Fibroblast of the aortic adventitia (primary cell): ENCODE results near the gene GRM1. TPM values are rescaled to one million over a fixed set of nuclear protein-coding genes. Genes with fewer than 3 reads are reported as not detected.

Experiments used
- DNase-seq: peaks from one replicate; pipeline ENCODE4 v3.0.0-alpha.2; 2010; ENCODE audit warnings: low read depth
- H3K4me3 ChIP-seq: 2 replicates; pipeline ENCODE4 v1.5.1; 2011; ENCODE audit warnings: low read depth, mild to moderate bottlenecking, control low read depth, low read length, moderate library complexity
- CTCF ChIP-seq: IDR thresholded peaks from 2 replicates; pipeline ENCODE4 v1.5.1; 2011; ENCODE audit warnings: mild to moderate bottlenecking, low read length, control low read depth, inconsistent platforms; ENCODE audit not compliant: insufficient read depth
- total RNA-seq: library from RNA; depleted of rRNA; stranded (reverse); fragments of >200 nt; gene quantifications from 2 replicates; pipeline ENCODE4 v1.2.3, GENCODE V29; 2012; ENCODE audit warnings: low replicate concordance

GRM1 gene
- total RNA-seq, 1 donor, result 0.09 TPM

GRCh38 chr6:146339716-146340115 lies 310.9 kb downstream of the GRM1 start:
- TF ChIP-seq CTCF, result no peak
- no peak overlapping the region for H3K4me3 ChIP-seq
- peak; percentile 35 for DNase-seq

GRCh38 chr6:146341493-146342230 lies 312.8 kb downstream of the GRM1 start:
- TF ChIP-seq CTCF, result no peak
- no peak overlapping the region for H3K4me3 ChIP-seq
- no peak for DNase-seq

GRCh38 chr6:146345598-146345997 lies 316.7 kb downstream of the GRM1 start:
- no peak for TF ChIP-seq CTCF
- H3K4me3 ChIP-seq, result no peak overlapping the region
- DNase-seq, result no peak

- no peak for TF ChIP-seq CTCF
- no peak for DNase-seq
- H3K4me3 ChIP-seq, result no peak overlapping the region
These were observed 318.2 kb downstream of the GRM1 start for GRCh38 chr6:146347090-146347489.

- no peak for DNase-seq
- no peak overlapping the region for H3K4me3 ChIP-seq
- no peak for TF ChIP-seq CTCF
These were observed 318.8 kb downstream of the GRM1 start for GRCh38 chr6:146347690-146348089.

GRCh38 chr6:146351018-146351417 lies 322.2 kb downstream of the GRM1 start:
- DNase-seq, result no peak
- H3K4me3 ChIP-seq, result no peak overlapping the region
- TF ChIP-seq CTCF, result no peak

- no peak for TF ChIP-seq CTCF
- DNase-seq, result no peak
- no peak overlapping the region for H3K4me3 ChIP-seq
These were observed 323.3 kb downstream of the GRM1 start for GRCh38 chr6:146352163-146352562.
